ENCODE measurements around the gene STARD5.

STARD5 gene

GRCh38 chr15:81274931-81275707 lies 48.8 kb downstream of the STARD5 start:
- H3K4me3 ChIP-seq (ENCODE audit: low read length): no peak overlapping the region
- no peak for TF ChIP-seq ZNF274 (IDR thresholded peaks at IDR 0.05; ENCODE audit: low read depth, low read length)

DNA sequence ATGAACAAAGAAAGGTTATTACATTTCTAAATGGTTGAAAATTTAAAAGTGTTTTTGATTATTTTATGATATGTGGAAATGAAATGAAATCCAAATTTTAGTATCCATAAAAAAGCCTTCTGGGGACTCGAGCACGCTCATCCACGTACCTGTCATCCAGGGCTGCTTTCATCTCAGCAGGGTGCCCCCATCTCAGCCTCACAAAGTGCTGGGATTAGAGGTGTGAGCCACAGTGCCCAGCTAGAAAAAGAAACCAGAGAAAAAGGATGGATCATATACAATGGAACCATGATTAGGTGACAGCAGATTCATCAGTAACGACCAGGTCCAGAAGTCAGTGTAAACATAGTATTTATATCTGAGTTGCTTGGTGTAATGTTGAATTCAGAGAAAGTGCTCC lies 49.7 kb downstream of the STARD5 start:
- no peak overlapping the region for H3K4me3 ChIP-seq (ENCODE audit: low read length)
- no peak for TF ChIP-seq ZNF274 (IDR thresholded peaks at IDR 0.05; ENCODE audit: low read depth, low read length)

- no peak for TF ChIP-seq ZNF274 (IDR thresholded peaks at IDR 0.05; ENCODE audit: low read depth, low read length)
- no peak overlapping the region for H3K4me3 ChIP-seq (ENCODE audit: low read length)
Measured at GRCh38 chr15:81273855-81274254, 50.1 kb downstream of the STARD5 start.

- no peak for TF ChIP-seq ZNF274 (IDR thresholded peaks at IDR 0.05; ENCODE audit: low read depth, low read length)
- H3K4me3 ChIP-seq (ENCODE audit: low read length): no peak overlapping the region
Measured at GRCh38 chr15:81273200-81273599, 50.7 kb downstream of the STARD5 start.

GRCh38 chr15:81271761-81272644 lies 51.9 kb downstream of the STARD5 start:
- TF ChIP-seq ZNF274 (IDR thresholded peaks at IDR 0.05; ENCODE audit: low read depth, low read length): no peak
- no peak overlapping the region for H3K4me3 ChIP-seq (ENCODE audit: low read length)

DNA sequence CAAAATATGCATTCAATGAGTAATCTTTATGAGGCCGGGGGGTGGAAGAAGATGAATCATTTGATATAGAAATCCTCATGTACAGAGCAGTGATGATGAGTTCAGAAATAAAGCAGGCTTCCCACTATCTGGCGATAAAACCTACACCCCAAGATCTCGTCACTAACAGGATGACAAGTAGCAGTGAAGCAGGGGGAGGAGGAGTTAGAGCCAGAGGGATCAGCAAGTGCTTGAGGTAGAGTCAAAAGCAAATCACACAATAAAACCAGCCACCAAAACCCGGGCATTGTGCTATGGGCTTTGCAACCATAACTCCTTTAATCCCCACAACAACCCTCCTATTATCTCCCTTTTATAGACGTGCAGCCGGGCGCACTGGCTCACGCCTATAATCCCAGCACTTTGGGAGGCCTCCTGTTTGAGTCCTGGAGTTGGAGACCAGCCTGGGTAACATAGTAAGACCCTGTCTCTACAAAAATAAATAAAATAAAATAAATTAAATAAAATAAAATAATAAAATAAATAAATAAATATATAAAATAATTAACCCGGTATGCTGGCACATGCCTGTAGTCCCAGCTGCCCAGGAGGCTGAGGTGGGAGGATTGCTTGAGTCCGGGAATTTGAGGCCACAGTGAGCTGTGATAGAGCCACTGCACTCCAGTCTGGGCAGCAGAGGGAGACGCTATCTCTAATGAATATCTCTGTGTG lies 53.0 kb downstream of the STARD5 start:
- no peak for TF ChIP-seq ZNF274 (IDR thresholded peaks at IDR 0.05; ENCODE audit: low read depth, low read length)
- no peak overlapping the region for H3K4me3 ChIP-seq (ENCODE audit: low read length)

DNA sequence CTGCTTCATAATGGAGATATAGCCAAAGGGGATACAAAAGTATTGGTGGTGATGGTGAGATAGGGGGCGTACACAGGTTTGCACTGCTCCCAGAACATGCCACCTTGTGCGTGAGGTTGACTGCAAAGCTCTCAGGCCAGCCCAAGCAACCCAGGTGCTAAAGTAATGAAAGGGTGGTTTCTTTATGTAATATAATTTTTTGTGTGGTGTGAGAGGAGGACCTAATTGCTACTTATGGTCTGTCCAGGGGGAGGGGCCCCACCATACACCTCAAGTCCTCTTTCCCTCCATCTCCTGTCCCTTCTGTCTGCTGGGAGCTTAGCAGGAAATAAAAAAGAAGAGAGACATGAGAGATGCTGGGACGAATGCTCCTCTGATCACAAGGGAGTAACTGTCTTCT lies 53.8 kb downstream of the STARD5 start:
- H3K4me3 ChIP-seq (ENCODE audit: low read length): no peak overlapping the region
- TF ChIP-seq ZNF274 (IDR thresholded peaks at IDR 0.05; ENCODE audit: low read depth, low read length): no peak

GRCh38 chr15:81268881-81269601 lies 54.9 kb downstream of the STARD5 start:
- TF ChIP-seq ZNF274 (IDR thresholded peaks at IDR 0.05; ENCODE audit: low read depth, low read length): no peak
- H3K4me3 ChIP-seq (ENCODE audit: low read length): no peak overlapping the region

GRCh38 chr15:81268340-81268739 lies 55.6 kb downstream of the STARD5 start:
- no peak overlapping the region for H3K4me3 ChIP-seq (ENCODE audit: low read length)
- TF ChIP-seq ZNF274 (IDR thresholded peaks at IDR 0.05; ENCODE audit: low read depth, low read length): no peak

DNA sequence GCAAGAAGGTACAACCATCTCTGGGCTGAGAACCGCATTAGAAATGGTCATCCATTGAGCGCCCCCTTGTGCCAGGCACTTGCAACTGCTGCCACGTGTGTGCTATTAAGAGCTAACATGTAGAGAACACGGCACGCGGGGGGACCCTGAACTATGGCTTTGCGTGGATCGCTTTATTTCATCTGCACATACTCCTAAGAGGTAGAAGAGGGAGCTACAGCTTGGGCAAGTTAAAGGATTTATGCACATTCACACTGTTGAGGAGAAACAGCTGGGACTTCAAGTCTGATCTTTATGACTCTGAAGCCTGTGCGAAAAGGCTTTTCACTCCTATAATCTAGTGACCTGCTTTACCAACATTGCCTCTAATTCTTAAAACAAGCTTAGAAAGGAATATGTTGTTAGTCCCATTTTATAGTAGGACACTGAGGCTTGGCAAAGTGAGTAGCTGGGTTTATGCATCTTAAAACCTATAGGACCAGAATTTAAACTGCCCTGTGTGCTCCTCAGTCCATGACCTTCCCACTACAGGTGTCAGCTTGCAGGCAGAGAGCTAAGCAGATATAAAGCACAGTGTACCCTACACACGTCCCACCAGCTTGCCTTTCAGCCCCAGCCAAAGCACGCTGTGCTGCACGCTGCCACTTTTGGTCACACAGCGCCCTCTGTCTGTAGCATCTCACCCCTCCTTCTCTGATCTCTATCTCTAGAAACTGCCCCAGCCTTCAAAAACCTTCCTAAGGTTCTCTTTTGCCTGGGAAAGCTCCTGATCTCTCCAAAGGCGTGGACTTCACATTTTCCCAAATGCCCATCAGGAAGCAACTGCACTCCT lies 57.8 kb downstream of the STARD5 start:
- no peak for TF ChIP-seq ZNF274 (IDR thresholded peaks at IDR 0.05; ENCODE audit: low read depth, low read length)
- H3K4me3 ChIP-seq (ENCODE audit: low read length): no peak overlapping the region

DNA sequence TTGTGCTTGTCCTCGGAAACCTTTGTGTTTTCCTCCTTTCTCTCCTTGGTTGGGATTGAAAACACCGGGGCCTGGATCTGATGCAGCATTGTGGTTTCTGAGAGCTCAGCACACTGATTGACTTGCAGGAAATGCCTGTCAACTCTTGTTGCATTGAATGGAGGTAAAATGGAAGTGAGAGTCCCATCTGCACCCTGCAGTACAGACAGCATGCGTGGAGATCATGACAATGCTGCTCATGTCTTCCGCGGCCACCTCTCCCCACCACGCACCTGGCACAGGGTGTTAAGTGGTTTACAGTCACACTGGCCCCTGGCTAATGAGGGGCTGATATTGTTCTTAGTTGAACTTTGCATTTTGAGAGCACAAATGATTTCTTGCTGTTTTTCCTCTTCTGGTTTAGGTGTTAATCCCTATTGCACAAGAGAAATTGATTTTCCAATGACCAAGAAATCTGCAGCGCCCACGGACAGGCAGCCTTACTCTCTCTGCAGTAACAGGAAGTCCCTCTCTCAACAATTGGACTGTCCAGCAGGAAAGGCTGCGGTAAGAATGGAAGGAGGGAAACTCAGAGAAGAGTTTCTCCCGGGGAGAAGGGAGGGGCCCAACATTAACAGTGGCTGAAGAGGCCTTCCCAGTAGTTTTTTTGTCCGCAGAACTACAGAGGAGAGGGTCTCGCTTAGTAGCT lies 58.5 kb downstream of the STARD5 start:
- H3K4me3 ChIP-seq (ENCODE audit: low read length): no peak overlapping the region
- no peak for TF ChIP-seq ZNF274 (IDR thresholded peaks at IDR 0.05; ENCODE audit: low read depth, low read length)

- no peak for TF ChIP-seq ZNF274 (IDR thresholded peaks at IDR 0.05; ENCODE audit: low read depth, low read length)
- no peak overlapping the region for H3K4me3 ChIP-seq (ENCODE audit: low read length)
Measured at GRCh38 chr15:81264072-81264857, 59.7 kb downstream of the STARD5 start.
